NCI-H460 (cell line): ENCODE measurements around the gene HCN4. TPM values are rescaled to one million over a fixed set of nuclear protein-coding genes. Genes with fewer than 3 reads are reported as not detected.
A peak's percentile ranks its signal among the peaks of the same experiment; 100 is the strongest.
"Not testable (repeated sequence)": the region's sequence is repeated elsewhere in the genome, so short reads cannot be mapped to it uniquely, and the experiment has no call there.

Experiments
- DNase-seq: peaks from one replicate; pipeline ENCODE4 v3.0.0-alpha.2; 2016; ENCODE audit warnings: low read depth; ENCODE audit errors: extremely low read depth
- polyA plus RNA-seq: library from polyadenylated mRNA; depleted of rRNA; stranded (reverse); fragments of >200 nt; gene quantifications from 2 replicates; pipeline ENCODE4 v1.2.3, GENCODE V29; 2014; cell fraction: nucleus; rRNA removed
- total RNA-seq: library from RNA; depleted of rRNA; stranded (reverse); fragments of >200 nt; shearing (Covaris generic); gene quantifications from 2 replicates; pipeline ENCODE4 v1.2.3, GENCODE V29; 2014; rRNA removed

The HCN4 gene
- not detected in 2 replicates for total RNA-seq
- polyA plus RNA-seq: not detected in 2 replicates

DNA sequence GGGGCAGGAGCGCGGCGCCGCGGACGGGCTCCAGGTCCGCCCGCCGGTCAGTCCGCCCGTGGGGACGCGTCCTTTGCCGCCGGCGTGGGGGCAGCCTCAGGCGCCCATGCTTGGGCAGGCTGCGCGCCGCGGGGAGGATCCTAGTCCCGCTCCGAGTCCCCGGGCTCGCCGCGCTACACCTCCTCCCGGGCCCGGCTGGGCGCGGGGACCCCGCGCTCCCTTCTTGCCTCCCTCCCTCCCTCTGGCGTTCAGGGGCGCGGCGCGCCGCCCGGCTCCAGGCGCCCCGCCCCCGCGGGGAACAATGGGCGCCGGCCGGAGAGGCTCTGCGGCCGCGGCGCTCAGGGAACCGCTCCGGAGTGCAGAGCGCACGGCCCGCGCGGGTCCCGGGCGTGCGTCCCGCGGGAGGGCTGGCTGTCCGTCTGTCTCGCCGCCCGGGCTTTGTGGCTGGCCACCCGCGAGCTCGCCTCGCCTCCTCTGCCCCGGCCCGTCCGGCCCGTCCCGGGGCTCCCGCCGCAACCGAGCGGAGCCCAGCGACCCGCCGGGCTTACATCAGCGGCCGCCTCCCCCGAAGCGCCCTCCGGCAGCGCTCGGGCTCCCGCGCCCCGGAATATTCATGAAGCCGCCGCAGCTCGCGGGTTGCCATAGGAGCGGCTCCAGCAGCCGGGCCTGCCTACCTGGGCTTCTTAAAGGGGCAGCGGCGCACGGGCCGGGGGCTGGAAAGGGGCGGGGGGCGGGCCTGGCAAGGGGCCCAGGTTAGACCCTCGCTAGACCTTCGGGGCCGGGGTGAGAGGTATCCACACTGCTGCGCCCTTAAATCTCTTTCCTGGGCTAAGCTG lies at the start of gene HCN4:
HCN4 (minus strand) TSS at position 658 of the 836 bp plus-strand sequence. CDS start 688 bp downstream, outside the sequence.
- no peak for DNase-seq

DNA sequence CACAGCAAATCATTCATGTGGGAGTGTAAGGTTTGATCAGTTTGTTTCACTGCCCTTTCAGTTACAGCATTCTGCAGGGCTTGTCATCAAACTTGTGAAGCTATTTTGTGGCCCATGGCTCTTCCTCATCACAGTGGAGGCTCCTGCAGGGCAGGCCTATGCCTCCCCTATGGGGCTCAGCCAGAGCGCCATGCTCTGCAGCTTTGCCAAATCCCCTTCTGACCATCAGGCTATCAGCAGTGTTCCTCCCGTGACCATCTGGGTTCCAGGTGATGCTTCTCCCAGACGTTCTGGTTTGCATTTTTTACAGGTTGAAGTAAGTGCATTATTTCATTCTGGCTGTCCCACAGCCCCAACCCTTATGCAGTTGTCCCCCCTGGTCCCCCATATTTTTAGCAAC lies 46.1 kb upstream of the HCN4 start:
- DNase-seq: no peak

DNA sequence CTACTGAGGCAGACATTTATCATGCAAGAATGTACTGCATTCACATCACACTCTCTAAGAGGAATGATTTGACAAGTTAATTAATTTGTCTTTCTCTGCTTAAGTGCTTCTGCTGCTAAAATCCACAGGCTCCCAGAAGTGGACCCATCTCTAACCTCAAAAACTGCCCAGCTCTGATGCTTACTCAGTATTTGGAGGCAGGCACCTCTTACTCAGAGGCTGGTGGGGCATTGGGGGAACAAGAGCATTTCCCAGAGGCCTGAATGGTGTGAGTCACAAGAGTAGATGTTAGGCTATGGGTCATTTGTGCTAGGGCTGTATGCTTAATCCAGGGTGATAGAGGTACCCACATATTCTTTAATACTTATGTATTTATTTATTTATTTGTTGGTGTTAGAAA lies 34.4 kb upstream of the HCN4 start:
- no peak for DNase-seq

DNA sequence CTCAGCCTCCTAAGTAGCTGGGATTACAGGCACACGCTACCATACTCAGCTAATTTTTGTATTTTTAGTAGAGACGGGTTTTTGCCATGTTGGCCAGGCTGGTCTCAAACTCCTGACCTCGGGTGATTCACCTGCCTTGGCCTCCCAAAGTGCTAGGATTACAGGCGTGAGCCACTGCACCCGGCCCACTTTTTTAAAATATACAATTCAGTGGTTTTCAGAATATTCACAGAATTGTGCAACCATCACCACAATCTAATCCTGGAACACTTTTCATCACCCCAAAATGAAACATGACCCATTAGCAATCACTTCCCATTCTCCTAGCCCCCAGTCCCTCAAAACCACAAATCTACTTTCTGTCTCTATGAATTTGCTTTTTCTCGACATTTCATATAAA lies 31.5 kb upstream of the HCN4 start:
- not testable (repeated sequence) for DNase-seq

DNA sequence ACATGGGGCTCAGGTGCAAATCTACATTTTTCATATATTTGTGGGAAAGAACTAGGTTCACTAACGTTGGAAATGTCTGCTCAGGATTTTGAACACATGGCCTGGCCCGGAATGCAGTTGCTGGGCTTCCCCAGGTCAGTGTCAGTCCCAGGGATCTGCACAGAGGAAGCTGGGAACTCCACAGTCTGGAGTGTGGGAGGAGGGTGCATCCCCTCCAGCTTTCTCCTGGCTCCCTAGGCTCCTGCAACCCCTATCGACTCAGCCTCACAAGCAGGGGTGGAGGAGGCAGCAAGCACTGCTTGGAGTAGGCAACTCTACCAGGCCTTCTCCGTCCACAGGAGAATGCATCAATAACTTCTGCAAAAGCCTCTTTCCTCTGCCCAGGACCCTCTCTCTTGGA lies 30.1 kb upstream of the HCN4 start:
- no peak for DNase-seq

DNA sequence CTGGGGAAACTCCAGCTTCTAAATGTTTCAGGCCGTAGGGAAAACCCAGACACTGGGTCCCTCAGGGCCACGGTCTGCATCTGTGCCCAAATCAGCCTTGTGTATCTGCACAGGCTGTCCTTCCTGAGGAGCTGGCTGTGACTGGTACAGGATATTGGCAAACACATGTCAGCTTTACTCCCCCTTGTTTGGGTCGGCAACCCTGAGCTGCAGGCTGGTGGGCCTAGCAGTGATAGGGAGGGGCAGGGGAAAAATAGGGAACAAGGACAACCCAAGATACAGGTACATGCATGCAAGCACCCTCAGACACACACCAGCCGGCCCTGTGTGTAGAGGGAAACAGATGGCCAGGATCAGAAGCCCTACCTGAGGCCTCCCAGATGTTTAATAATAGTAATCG lies 28.7 kb upstream of the HCN4 start:
- DNase-seq: no peak

DNA sequence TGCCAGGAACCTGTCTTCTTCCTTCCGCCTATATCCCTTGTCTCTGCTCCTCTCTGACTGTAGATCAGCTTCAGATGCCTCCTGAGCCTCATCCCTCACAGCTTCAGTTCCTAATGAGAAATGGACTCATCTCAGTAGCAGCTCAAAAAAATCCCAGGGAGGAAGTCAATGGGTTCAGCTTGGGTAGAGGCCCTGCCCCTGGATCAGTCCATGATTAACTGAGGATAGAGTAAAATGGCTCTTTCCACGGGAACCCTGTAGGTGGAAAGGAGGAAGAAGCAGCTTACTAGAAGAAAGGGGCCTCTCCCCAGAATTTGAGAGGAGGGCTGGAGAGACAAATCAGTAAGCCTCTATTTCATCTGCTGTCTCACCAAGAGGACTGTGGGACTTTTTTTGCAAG lies 26.9 kb upstream of the HCN4 start:
- no peak for DNase-seq

DNA sequence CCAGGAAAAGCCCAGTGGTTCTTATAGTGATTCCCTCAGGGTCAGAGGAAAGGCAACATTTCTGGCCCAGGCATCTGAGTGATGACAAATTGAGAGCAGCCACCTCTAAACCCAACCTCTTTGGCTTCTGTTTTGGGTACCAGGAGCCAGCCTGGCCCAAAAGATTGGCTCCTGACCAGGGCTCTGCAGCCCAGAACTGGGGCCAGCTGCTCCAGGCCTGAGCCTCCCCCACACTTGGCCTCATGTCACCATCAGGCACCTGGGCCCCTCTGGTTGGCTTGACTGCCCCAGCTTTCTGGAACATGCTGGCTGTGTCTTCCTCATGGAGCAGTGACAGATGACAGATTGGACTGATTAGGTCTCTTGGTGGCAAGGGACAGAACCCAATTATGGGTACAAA lies 26.0 kb upstream of the HCN4 start:
- no peak for DNase-seq

DNA sequence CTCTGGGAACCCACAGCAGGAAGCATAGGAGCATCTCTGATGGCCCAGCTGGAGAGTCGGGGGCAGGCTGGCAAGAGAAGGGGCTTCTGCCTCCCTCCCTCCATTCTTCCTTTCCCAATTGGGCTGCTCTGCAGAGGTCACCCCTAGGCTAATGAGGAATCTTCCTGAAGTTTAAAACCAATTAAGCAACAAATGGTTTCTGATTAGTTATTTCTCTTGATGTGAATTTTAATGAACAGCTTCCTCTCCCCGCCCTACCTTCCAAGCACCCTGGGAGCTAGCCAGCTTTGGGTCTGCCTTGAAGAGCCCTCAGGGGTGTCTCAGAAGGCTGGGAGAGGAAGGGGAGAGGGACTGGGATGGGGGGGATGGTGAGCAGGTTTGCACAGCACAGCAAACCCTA lies 24.6 kb upstream of the HCN4 start:
- no peak for DNase-seq

DNA sequence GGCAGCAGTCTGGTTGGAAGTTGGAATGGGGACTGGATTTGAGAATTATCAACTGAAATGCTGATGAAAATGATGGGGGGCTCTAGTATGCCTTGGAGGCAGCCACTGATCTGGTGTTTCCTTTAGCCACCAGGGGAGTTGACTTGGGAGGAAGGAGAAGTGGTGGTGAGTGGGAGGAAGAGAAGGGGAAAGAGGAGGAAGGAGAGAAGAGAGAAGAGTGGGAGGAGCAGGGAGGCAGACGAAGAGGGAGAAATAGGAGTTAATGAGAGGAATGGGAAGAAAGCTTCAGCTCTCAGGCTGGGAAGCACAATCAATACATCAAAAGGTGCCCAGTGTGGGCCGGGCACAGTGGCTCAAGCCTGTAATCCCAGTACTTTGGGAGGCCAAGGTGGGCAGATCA lies 23.3 kb upstream of the HCN4 start:
- no peak for DNase-seq

DNA sequence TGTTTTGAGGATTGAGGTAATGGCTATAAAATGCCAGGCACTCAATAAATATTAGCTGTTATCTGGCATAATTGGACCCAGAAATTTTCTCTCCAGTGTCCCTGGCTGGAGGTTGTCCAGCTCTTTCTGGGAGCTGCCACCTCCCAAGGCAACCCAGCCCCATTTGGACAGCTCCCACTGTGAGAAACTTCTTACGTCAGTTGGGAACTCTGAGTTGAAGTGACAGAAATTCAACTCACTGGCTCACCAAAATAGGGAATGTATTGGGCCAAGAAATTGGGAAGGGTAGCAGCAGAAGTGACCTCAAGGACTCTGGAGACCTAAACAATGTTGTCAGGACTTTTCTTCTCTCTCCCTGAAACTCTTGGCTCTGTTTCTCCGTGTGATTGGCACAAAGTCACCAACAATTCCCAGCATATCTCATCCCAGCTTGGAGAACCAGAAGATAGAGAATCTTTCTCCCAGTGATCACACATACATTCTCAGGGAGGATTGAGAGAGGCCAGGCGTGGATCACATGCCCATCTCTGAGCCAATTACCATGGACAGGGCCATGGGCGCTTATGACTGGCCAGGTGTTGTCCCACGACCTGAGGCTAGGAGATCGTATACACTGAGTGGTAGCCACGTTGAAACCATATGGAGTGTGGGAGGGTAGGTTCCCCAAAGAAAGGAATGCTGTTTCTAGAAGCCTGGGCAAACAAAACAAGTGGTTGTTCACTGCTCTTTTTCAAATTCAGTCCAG lies 22.5 kb upstream of the HCN4 start:
- DNase-seq: no peak

DNA sequence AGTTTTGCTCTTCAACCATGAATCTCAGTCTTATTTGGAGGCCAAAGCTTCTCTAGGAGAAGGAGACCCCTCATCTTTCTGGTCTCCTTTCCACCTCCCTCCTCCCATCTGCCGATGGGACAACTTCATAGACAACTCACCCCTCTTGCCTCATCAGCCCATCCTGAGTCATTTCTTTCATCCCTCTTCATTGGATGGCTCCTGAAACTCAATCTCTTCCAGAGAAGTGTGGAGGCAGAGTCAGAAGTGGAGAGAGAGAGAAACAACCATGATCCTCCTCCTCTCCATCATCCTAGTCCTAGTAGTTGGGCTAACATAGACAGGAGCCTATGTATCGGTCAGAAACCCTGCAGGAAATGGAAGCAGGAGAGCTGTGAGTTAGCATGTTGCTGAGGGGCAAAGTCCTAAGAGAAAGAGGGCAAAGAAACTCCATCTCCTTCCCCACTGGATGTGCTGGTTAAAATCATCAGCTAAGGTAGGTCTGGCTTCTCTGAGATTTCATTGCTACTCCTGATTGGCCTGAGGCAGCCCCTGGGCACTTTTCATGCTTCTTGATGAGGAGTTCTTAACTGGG lies 21.3 kb upstream of the HCN4 start:
- DNase-seq: no peak

DNA sequence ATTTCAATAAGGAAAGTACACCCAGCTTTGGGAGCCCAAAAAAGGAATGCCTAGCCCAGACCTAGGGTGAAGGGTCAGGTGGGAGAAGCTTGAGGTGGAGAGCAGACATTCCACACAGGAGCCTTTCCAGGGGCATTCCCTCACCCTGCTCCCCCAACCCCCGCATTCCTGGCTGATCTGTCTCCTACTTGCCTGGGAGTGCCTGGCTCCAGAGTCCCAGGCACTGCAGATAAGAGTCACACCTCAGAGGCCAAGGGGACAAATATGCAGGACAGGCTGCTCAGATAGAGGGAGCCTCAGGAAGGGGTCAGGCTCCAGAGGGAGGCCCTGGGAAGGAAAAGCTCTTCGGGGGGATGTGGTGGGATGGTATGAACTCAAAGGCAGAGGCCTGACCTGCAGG lies 20.8 kb upstream of the HCN4 start:
- DNase-seq: no peak

DNA sequence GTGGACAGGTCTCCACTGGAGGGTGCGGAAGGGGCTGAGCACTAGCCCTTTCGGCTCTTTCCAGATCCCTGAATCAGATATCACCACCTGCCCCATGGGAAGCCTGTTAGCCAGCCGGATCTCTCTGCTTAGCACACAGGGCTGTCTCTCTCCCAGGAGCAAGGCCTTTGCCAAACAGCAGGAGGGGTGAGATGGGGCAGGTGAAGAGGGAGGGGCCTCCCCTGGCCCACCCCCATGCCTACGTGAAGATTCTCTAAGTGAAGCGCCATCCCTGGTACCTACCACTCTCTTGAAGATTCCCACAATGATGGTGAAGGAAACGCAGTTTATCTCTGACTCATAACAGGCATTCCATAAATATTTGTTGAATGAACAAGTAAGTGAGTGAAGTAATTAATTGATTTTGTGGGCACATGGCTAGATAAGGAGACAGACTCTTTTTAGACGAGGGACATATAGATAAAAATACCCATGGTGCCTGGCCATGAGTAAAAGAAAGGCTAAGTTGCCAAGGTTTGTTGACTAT lies 19.6 kb upstream of the HCN4 start:
- peak; percentile 9 for DNase-seq

DNA sequence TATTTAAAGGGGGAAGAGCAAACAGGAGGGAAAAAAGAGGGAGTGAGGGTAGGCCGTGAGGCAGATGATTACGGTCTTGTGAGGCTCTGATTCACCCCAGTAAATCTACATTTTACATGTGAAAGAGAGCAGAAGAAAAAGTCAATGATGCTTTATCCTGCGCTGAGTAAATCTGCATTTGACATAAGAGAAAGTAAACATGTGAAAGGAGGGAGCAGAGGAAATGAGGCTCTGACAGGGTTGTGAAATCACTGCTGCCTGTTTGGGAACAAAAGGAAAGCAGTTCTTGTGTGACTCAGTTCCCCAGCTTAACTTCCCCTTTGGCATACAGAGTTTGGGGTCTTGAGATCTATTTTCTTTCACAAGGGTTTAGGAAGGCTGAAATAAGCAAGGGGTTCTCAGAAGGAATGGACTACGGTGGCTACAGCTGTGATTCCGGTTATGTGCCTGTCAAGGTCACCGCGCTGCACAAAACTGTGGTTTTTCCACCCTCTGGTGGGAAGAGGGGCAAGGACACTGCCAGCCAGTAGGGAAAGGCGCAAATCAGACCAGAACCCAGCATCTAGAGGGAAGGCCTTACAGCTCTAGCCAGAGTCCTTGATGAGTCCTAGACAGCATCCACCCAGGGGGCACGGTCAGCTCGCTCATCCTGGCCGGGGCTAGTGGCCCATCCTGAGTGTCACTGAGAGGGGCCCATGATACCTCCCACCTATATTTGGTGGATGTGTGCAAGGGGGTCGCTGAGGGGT lies 18.9 kb upstream of the HCN4 start:
- no peak for DNase-seq

DNA sequence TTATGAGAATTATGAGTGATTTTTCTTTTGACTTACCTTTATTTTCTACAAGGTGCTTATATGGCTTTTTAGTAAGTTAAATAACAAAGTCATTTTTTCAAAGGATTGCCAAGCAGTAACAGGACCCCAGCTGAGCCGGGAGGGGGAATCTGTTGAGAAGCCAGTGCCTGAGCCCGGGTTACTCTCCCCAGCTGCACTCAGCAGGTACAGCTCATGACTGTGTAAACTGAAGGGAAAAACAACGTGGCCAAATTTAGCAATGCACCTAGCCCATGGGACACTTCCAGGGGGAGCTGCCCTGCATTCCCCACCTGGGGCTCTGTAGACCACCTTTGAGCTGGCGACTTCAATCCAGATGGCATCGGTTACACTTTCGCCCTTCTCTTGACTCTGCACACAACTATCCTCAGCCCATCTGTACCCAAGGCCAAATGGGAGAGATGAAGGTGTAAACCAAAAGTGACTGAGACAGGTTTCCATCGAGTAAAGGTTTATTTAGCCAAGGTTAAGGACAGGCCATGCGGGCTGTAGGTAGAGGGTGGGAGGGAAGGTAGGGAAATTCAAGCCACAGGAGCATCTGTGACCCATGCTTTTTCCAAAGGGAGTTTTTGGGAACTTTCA lies 18.2 kb upstream of the HCN4 start:
- DNase-seq: no peak

DNA sequence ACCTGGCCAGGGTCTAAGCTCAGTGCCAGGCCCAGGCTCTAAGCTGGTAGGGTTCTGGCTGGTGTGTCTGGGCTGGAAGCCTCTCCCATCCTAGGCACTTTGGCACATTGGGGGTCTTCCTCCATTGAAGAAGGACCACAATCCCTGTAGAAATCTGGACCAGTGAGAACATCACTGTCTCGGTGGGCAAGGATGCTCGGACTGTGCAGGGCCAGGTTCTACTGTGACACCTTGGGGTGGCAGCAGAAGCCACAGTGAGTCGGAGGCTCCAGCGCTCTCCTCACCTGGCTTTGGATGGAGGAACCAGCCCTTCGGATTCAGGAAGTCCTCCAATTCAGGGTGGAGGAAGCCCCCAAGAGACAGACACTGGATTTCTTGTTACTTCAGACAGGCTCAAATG lies 17.5 kb upstream of the HCN4 start:
- no peak for DNase-seq

DNA sequence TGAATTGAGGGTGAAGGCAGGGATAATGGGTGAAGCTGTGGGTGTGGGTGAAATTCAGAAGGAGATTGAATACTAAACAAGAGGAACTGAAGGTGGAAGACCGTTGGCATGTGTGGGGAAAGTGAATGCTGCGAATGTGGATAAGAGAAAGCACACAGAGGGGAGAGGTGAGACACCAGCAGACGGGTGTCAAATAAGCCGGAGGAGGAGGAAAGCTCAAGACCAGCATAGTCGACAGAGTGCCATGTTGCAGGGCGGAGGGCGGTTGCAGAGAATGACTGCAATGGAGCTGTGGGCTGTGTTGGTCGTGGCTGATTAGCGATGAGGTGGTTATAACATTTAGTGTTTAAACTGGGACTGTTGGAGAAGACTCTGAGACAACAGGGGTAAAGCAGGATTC lies 16.4 kb upstream of the HCN4 start:
- no peak for DNase-seq

DNA sequence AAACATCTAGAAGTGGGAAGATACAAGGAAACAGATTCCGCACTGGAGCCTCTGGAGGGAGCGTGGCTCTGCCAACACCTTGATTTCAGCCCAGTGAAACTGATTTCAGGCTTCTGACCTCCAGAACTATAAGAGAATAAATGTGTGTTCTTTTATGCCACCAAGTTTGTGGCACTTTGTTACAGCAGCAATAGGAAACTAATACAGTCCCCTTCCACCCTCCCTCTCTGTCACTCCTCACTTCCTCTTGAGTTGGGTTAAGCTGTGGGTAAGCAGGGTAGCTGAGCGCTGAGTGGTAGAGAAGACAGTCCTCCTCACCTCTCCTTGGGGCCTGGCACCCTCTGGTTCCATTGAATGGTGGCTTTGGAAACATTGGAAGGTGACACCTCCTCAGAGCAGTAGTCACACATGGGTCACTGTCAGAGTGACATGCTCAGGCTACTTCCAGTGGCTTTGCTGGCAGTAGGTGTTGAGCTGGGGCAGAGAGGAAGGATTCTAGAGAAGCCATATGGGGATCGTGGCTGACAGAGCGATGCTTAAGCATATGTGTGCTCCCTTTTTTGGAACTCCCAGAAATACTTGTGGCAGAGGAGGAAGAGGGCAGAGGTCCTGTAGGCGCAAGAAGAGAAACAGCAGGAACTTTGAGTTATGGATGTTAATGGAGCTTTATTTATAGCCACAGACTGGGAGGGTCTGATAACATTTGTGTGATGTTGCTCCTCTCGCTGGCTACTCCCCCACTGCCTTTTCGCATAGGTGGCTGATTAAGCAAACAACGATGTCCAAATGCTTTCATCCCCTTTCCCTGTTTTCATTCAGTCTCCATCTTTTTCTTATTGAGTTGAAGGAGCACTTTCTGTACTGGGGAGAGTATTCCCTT lies 14.8 kb upstream of the HCN4 start:
- DNase-seq: no peak
